ENCODE measurements around the gene RBM26. TPM values are rescaled to one million over a fixed set of nuclear protein-coding genes. Genes with fewer than 3 reads are reported as not detected.

Gene RBM26
- total RNA-seq, 1 donor from 2014 or later = 44.0 TPM

DNA sequence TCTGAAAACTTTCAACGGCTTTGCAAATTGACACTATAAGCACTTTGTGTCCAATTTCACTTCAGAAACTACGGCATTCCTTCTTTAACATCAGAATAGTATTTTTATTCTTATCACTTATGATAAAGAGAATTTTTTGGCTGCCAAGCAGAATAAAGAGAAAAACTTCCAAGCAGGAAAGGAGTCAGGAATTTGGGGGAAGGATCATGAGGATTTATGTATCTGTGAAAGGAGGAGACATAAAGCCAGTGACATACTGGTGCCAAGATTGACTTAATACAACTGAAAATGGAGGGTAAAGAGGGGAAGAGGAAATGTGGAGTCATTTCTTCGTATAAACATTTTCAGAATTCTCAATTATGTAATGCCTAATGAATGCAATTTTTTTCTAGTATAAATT is 94.7 kb downstream of the RBM26 start:
- ATAC-seq = no peak
- no peak for TF ChIP-seq CTCF (IDR thresholded peaks at IDR 0.05)
- no peaks in the 10 kb centered on the region for H3K9me3 ChIP-seq
- H3K27me3 ChIP-seq (ENCODE audit: low read depth) = no peaks in the 10 kb centered on the region
- intact Hi-C loops (cut with DNase I) = no loop called here
- peaks cover 13% of the 10 kb centered on the region for H3K36me3 ChIP-seq
- DNase-seq = no peak
- no peak overlapping the region for H3K27ac ChIP-seq
- H3K4me1 ChIP-seq = no peaks in the 10 kb centered on the region
- no peak overlapping the region for H3K4me3 ChIP-seq

- Histone ChIP-seq H3K27ac (no peak overlapping the region), H3K9me3 (no peaks in the 10 kb centered on the region), H3K4me1 (no peaks in the 10 kb centered on the region), H3K36me3 (peaks cover 11% of the 10 kb centered on the region), H3K4me3 (no peak overlapping the region), H3K27me3 (ENCODE audit: low read depth) (no peaks in the 10 kb centered on the region)
- DNase-seq (no peak), ATAC-seq (no peak)
- intact Hi-C loops (cut with DNase I) = no loop called here
- TF ChIP-seq CTCF (IDR thresholded peaks at IDR 0.05) = no peak
Observed at GRCh38 chr13:79309690-79310089, 96.4 kb downstream of the RBM26 start.

- no peaks in the 10 kb centered on the region for H3K27me3 ChIP-seq (ENCODE audit: low read depth)
- DNase-seq (no peak), ATAC-seq (peak in 1 of 2 donors; percentile 48)
- no peaks in the 10 kb centered on the region for H3K36me3 ChIP-seq
- no peak for TF ChIP-seq CTCF (IDR thresholded peaks at IDR 0.05)
- no peak overlapping the region for H3K4me3 ChIP-seq
- intact Hi-C loops (cut with DNase I) = no loop called here
- H3K4me1 ChIP-seq = no peaks in the 10 kb centered on the region
- no peaks in the 10 kb centered on the region for H3K9me3 ChIP-seq
- H3K27ac ChIP-seq = no peak overlapping the region
Observed at GRCh38 chr13:79307866-79308298, 98.2 kb downstream of the RBM26 start.

DNA sequence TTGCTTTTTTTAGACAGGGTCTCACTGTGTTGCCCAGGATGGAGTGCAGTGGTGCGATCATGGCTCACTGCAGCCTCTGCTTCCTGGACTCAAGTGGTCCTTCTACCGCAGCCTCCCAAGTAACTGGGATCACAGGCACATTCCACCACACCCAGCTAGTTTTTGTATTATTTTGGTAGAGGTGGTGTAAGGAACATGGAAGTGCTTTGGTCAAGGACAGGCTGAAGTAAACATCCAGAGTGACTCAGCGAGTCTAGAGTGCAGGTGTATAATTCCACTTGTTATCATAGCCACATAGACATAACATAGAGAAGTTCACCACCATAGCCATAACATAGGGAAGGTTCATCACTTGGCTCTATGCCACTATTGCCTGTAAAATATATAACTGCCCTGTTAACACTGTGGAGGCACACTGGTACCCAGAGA is 98.6 kb downstream of the RBM26 start:
- no peaks in the 10 kb centered on the region for H3K36me3 ChIP-seq
- H3K27me3 ChIP-seq (ENCODE audit: low read depth) = no peaks in the 10 kb centered on the region
- H3K4me3 ChIP-seq = no peak overlapping the region
- H3K27ac ChIP-seq = no peak overlapping the region
- intact Hi-C loops (cut with DNase I) = no loop called here
- H3K9me3 ChIP-seq = no peaks in the 10 kb centered on the region
- TF ChIP-seq CTCF (IDR thresholded peaks at IDR 0.05) = no peak
- peak in 1 of 2 donors; percentile 61 for ATAC-seq
- no peak for DNase-seq
- no peaks in the 10 kb centered on the region for H3K4me1 ChIP-seq

- intact Hi-C loops (cut with DNase I) = no loop called here
- no peaks in the 10 kb centered on the region for H3K4me1 ChIP-seq
- DNase-seq (no peak), ATAC-seq (no peak)
- H3K9me3 ChIP-seq = no peaks in the 10 kb centered on the region
- H3K27me3 ChIP-seq (ENCODE audit: low read depth) = no peaks in the 10 kb centered on the region
- H3K36me3 ChIP-seq = no peaks in the 10 kb centered on the region
- no peak overlapping the region for H3K4me3 ChIP-seq
- TF ChIP-seq CTCF (IDR thresholded peaks at IDR 0.05) = no peak
- no peak overlapping the region for H3K27ac ChIP-seq
Observed at GRCh38 chr13:79306650-79307049, 99.4 kb downstream of the RBM26 start.

- no peak for TF ChIP-seq CTCF (IDR thresholded peaks at IDR 0.05)
- DNase-seq (no peak), ATAC-seq (no peak)
- H3K9me3 ChIP-seq = peaks cover 4% of the 10 kb centered on the region
- H3K27me3 ChIP-seq (ENCODE audit: low read depth) = no peaks in the 10 kb centered on the region
- intact Hi-C loops (cut with DNase I) = no loop called here
- H3K36me3 ChIP-seq = no peaks in the 10 kb centered on the region
- H3K4me3 ChIP-seq = no peak overlapping the region
- no peak overlapping the region for H3K27ac ChIP-seq
- no peaks in the 10 kb centered on the region for H3K4me1 ChIP-seq
Observed at GRCh38 chr13:79297128-79297527, 108.9 kb downstream of the RBM26 start.
